ENCODE data around the gene MORN5.

The MORN5 gene

GRCh38 chr9:122220673-122221182 is 61.0 kb downstream of the MORN5 start:
- in situ Hi-C loops (cut with HindIII; ENCODE audit: low pct_ligation_motif_present, low pct_unique_long_range_greater_than_20kb, low sequenced_read_pairs), result no loop called here

GRCh38 chr9:122221183-122221811 is 61.6 kb downstream of the MORN5 start:
- in situ Hi-C loops (cut with HindIII; ENCODE audit: low pct_ligation_motif_present, low pct_unique_long_range_greater_than_20kb, low sequenced_read_pairs), result no loop called here
- no peak for DNase-seq

More at GRCh38 chr9:122220673-122221182, 61.0 kb downstream of the MORN5 start:
- no peak for DNase-seq

GRCh38 chr9:122222791-122223190 is 63.1 kb downstream of the MORN5 start:
- no peak for DNase-seq
- in situ Hi-C loops (cut with HindIII; ENCODE audit: low pct_ligation_motif_present, low pct_unique_long_range_greater_than_20kb, low sequenced_read_pairs), result no loop called here

GRCh38 chr9:122223435-122223834 is 63.7 kb downstream of the MORN5 start:
- in situ Hi-C loops (cut with HindIII; ENCODE audit: low pct_ligation_motif_present, low pct_unique_long_range_greater_than_20kb, low sequenced_read_pairs), result no loop called here
- DNase-seq, result no peak

GRCh38 chr9:122225312-122226141 is 65.8 kb downstream of the MORN5 start:
- in situ Hi-C loops (cut with HindIII; ENCODE audit: low pct_ligation_motif_present, low pct_unique_long_range_greater_than_20kb, low sequenced_read_pairs), result no loop called here

GRCh38 chr9:122226142-122226757 is 66.5 kb downstream of the MORN5 start:
- no peak for DNase-seq
- in situ Hi-C loops (cut with HindIII; ENCODE audit: low pct_ligation_motif_present, low pct_unique_long_range_greater_than_20kb, low sequenced_read_pairs), result no loop called here

More at GRCh38 chr9:122225312-122226141, 65.8 kb downstream of the MORN5 start:
- no peak for DNase-seq

GRCh38 chr9:122226758-122227574 is 67.3 kb downstream of the MORN5 start:
- DNase-seq, result no peak
- in situ Hi-C loops (cut with HindIII; ENCODE audit: low pct_ligation_motif_present, low pct_unique_long_range_greater_than_20kb, low sequenced_read_pairs), result no loop called here

GRCh38 chr9:122227575-122227900 is 67.8 kb downstream of the MORN5 start:
- DNase-seq, result no peak
- in situ Hi-C loops (cut with HindIII; ENCODE audit: low pct_ligation_motif_present, low pct_unique_long_range_greater_than_20kb, low sequenced_read_pairs), result no loop called here

GRCh38 chr9:122228191-122228567 is 68.5 kb downstream of the MORN5 start:
- no peak for DNase-seq
- in situ Hi-C loops (cut with HindIII; ENCODE audit: low pct_ligation_motif_present, low pct_unique_long_range_greater_than_20kb, low sequenced_read_pairs), result no loop called here

GRCh38 chr9:122228568-122229484 is 69.1 kb downstream of the MORN5 start, which contains the start of gene LHX6:
LHX6 (minus strand) TSS chr9:122228957; CDS start chr9:122228740, 217 bp downstream.
- in situ Hi-C loops (cut with HindIII; ENCODE audit: low pct_ligation_motif_present, low pct_unique_long_range_greater_than_20kb, low sequenced_read_pairs), result no loop called here
- DNase-seq, result no peak

- no peak for DNase-seq
- in situ Hi-C loops (cut with HindIII; ENCODE audit: low pct_ligation_motif_present, low pct_unique_long_range_greater_than_20kb, low sequenced_read_pairs), result no loop called here
Observed at GRCh38 chr9:122229485-122229837, 69.8 kb downstream of the MORN5 start.

- no peak for DNase-seq
- in situ Hi-C loops (cut with HindIII; ENCODE audit: low pct_ligation_motif_present, low pct_unique_long_range_greater_than_20kb, low sequenced_read_pairs), result no loop called here
Observed at GRCh38 chr9:122232796-122233306, 73.1 kb downstream of the MORN5 start.

- in situ Hi-C loops (cut with HindIII; ENCODE audit: low pct_ligation_motif_present, low pct_unique_long_range_greater_than_20kb, low sequenced_read_pairs), result no loop called here
- no peak for DNase-seq
Observed at GRCh38 chr9:122234022-122234748, 74.5 kb downstream of the MORN5 start.

- in situ Hi-C loops (cut with HindIII; ENCODE audit: low pct_ligation_motif_present, low pct_unique_long_range_greater_than_20kb, low sequenced_read_pairs), result no loop called here
- DNase-seq, result no peak
Observed at GRCh38 chr9:122236681-122237080, 77.0 kb downstream of the MORN5 start.

- in situ Hi-C loops (cut with HindIII; ENCODE audit: low pct_ligation_motif_present, low pct_unique_long_range_greater_than_20kb, low sequenced_read_pairs), result no loop called here
- DNase-seq, result no peak
Observed at GRCh38 chr9:122239722-122240121, 80.0 kb downstream of the MORN5 start.

GRCh38 chr9:122244349-122244748 is 84.6 kb downstream of the MORN5 start:
- in situ Hi-C loops (cut with HindIII; ENCODE audit: low pct_ligation_motif_present, low pct_unique_long_range_greater_than_20kb, low sequenced_read_pairs), result no loop called here
- DNase-seq, result no peak

GRCh38 chr9:122246666-122247065 is 87.0 kb downstream of the MORN5 start:
- DNase-seq, result no peak
- in situ Hi-C loops (cut with HindIII; ENCODE audit: low pct_ligation_motif_present, low pct_unique_long_range_greater_than_20kb, low sequenced_read_pairs), result no loop called here

All from ACHN (cell line).